Measurements from ENCODE around the gene SPESP1.
"Not testable (repeated sequence)": the region's sequence is repeated elsewhere in the genome, so short reads cannot be mapped to it uniquely, and the experiment has no call there.

DNA sequence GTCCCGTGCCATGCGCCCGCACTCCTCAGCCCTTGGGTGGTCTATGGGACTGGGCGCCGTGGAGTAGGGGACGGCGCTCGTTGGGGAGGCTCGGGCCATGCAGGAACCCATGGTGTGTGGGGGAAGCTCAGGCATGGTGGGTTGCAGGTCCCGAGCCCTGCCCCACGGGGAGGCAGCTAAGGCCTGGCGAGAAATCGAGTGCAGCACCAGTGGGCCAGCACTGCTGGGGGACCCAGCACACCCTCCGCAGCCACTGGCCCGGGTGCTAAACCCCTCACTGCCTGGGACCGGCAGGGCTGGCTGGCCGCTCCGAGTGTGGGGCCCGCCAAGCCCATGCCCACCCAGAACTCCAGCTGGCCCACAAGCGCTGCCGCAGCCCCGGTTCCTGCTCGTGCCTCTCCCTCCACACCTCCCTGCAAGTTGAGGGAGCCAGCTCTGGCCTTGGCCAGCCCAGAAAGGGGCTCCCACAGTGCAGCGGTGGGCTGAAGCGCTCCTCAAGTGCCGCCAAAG, 45.4 kb downstream of the SPESP1 start:
- TF ChIP-seq POLR2A (IDR thresholded peaks at IDR 0.05; ENCODE audit: low read length); GATA1 (IDR thresholded peaks at IDR 0.05; ENCODE audit: low read depth, low read length): not testable (repeated sequence)
